ENCODE results near the gene ASIC2. TPM values are rescaled to one million over a fixed set of nuclear protein-coding genes. Genes with fewer than 3 reads are reported as not detected.

ASIC2 gene
- total and polyA plus RNA-seq, 2 experiments from 2014 or later: 0.52 to 2.8 TPM

DNA sequence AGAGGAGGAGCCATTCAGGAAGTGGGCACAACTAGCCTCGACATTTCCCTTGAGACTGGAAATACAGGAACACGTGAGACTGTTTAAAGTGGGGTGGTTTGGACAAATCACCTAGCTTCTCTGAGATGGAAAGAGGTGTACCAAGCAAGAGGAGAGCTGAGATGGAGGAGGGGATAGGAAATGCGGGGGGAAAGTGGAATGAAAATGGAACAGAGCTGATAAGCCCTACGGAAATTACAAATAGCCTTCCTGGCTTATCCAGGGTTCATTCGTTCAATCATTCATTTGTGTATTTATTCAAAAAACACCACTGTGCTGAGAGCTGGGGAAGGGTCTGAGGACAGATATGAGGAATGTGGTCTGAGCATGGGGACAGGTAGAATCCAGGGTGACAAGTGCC lies 64.1 kb downstream of the ASIC2 start:
- H3K27me3 Mint-ChIP-seq (ENCODE audit: insufficient read depth, low read depth, poor library complexity): no peaks in the 10 kb centered on the region
- H3K4me1 ChIP-seq (ENCODE audit: insufficient read depth): no peaks in the 10 kb centered on the region
- no peaks in the 10 kb centered on the region for H3K27me3 ChIP-seq (ENCODE audit: insufficient read depth)
- no peaks in the 10 kb centered on the region for H3K36me3 Mint-ChIP-seq (ENCODE audit: low read depth)
- DNase-seq (ENCODE audit: low spot score) (no peak), ATAC-seq (no peak)
- peaks cover 12% of the 10 kb centered on the region for H3K4me1 Mint-ChIP-seq
- H3K4me3 ChIP-seq: no peak overlapping the region
- H3F3A ChIP-seq (replicated peaks; ENCODE audit: low read depth): no peaks in the 10 kb centered on the region
- H3K4me3 Mint-ChIP-seq: no peak overlapping the region
- no peaks in the 10 kb centered on the region for H3K36me3 ChIP-seq (ENCODE audit: insufficient read depth)
- no peak for TF ChIP-seq ZNF462 (CRISPR knock-in tag; IDR thresholded peaks at IDR 0.05)
- TF ChIP-seq, protein P1, sequence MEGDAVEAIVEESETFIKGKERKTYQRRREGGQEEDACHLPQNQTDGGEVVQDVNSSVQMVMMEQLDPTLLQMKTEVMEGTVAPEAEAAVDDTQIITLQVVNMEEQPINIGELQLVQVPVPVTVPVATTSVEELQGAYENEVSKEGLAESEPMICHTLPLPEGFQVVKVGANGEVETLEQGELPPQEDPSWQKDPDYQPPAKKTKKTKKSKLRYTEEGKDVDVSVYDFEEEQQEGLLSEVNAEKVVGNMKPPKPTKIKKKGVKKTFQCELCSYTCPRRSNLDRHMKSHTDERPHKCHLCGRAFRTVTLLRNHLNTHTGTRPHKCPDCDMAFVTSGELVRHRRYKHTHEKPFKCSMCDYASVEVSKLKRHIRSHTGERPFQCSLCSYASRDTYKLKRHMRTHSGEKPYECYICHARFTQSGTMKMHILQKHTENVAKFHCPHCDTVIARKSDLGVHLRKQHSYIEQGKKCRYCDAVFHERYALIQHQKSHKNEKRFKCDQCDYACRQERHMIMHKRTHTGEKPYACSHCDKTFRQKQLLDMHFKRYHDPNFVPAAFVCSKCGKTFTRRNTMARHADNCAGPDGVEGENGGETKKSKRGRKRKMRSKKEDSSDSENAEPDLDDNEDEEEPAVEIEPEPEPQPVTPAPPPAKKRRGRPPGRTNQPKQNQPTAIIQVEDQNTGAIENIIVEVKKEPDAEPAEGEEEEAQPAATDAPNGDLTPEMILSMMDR (conservative IDR thresholded peaks at IDR 0.05; ENCODE audit: low read depth in 2 of 2): no peak
- no peaks in the 10 kb centered on the region for H4K20me1 ChIP-seq (replicated peaks; ENCODE audit: insufficient read depth)
- H3K9me3 Mint-ChIP-seq: no peaks in the 10 kb centered on the region
- H3K27ac Mint-ChIP-seq: no peak overlapping the region
- no peak overlapping the region for H3K27ac ChIP-seq (ENCODE audit: low read depth)
- no peaks in the 10 kb centered on the region for H3K9me2 ChIP-seq (ENCODE audit: insufficient read depth)
- no peak overlapping the region for H2AFZ ChIP-seq
- no peaks in the 10 kb centered on the region for H3K79me2 ChIP-seq (replicated peaks; ENCODE audit: insufficient read depth)
- H3K4me2 ChIP-seq: no peak overlapping the region

GRCh38 chr17:33228548-33228947 lies 64.5 kb downstream of the ASIC2 start:
- Histone ChIP-seq H3K79me2 (replicated peaks; ENCODE audit: insufficient read depth) (no peaks in the 10 kb centered on the region), H3K27me3 (ENCODE audit: insufficient read depth) (no peaks in the 10 kb centered on the region), H3K36me3 (ENCODE audit: insufficient read depth) (no peaks in the 10 kb centered on the region), H2AFZ (no peak overlapping the region), H3K4me3 (no peak overlapping the region), H3F3A (replicated peaks; ENCODE audit: low read depth) (no peaks in the 10 kb centered on the region), H3K27ac (ENCODE audit: low read depth) (no peak overlapping the region), H3K9me2 (ENCODE audit: insufficient read depth) (no peaks in the 10 kb centered on the region), H3K4me2 (no peak overlapping the region), H4K20me1 (replicated peaks; ENCODE audit: insufficient read depth) (no peaks in the 10 kb centered on the region), H3K4me1 (ENCODE audit: insufficient read depth) (no peaks in the 10 kb centered on the region)
- no peak for DNase-seq (ENCODE audit: low spot score)
- no peak overlapping the region for H3K27ac Mint-ChIP-seq
- no peaks in the 10 kb centered on the region for H3K9me3 Mint-ChIP-seq
- ATAC-seq: no peak
- no peak overlapping the region for H3K4me3 Mint-ChIP-seq
- H3K36me3 Mint-ChIP-seq (ENCODE audit: low read depth): no peaks in the 10 kb centered on the region
- H3K27me3 Mint-ChIP-seq (ENCODE audit: insufficient read depth, low read depth, poor library complexity): no peaks in the 10 kb centered on the region
- peaks cover 9% of the 10 kb centered on the region for H3K4me1 Mint-ChIP-seq
- TF ChIP-seq ZNF114 (CRISPR knock-in tag; IDR thresholded peaks at IDR 0.05) (no peak), POLR2AphosphoS5 (IDR thresholded peaks at IDR 0.05; ENCODE audit: low read depth) (no peak), NANOG (IDR thresholded peaks at IDR 0.05; ENCODE audit: borderline replicate concordance) (no peak), JUNB (IDR thresholded peaks at IDR 0.05; ENCODE audit: unreplicated experiment) (no peak), CREB1 (CRISPR knock-in tag; IDR thresholded peaks at IDR 0.05; ENCODE audit: low read depth) (no peak), REST (IDR thresholded peaks at IDR 0.05; ENCODE audit: unreplicated experiment) (no peak)
- TF ChIP-seq, protein P1 (conservative IDR thresholded peaks at IDR 0.05; ENCODE audit: low read depth in 2 of 2): no peak
